Caco-2 (cell line): ENCODE measurements around the gene MYF5. TPM values are rescaled to one million over a fixed set of nuclear protein-coding genes. Genes with fewer than 3 reads are reported as not detected.

Experiments used
- BruUV-seq: library from RNA; stranded (reverse); fragments of 400-500 nt; replicated peaks from 2 replicates; lab custom pipeline; 2021; lab: Mats Ljungman, UMichigan
- CTCF ChIA-PET: fragments of 300-600 bp; sonication (Branson Sonifier 250); formaldehyde crosslinking; loops from one replicate; lab custom pipeline; 2022; ENCODE audit warnings: antibody characterized with exemption; lab: Charles Lee
- POLR2A ChIA-PET: fragments of 300-600 bp; sonication (Branson Sonifier 250); formaldehyde crosslinking; loops from one replicate; lab custom pipeline; 2022; ENCODE audit warnings: antibody characterized with exemption; lab: Charles Lee
- DNase-seq, 2 experiments: peaks; one replicate each; pipeline versions ENCODE4 v3.0.0 to v3.0.0-alpha.2; 2020 to 2022
- H3K27me3 ChIP-seq: replicated peaks from 2 replicates; pipeline ENCODE4 v1.6.0; 2011; ENCODE audit warnings: low read length; ENCODE audit not compliant: control insufficient read depth, insufficient read depth
- H3K36me3 ChIP-seq: 2 replicates; pipeline ENCODE4 v1.5.1; 2011; ENCODE audit warnings: low read length; ENCODE audit not compliant: control insufficient read depth, insufficient read depth
- H3K4me1 ChIP-seq: fragments of 250-450 bp; sonication (Bioruptor Pico); 2 replicates; pipeline ENCODE4 v1.5.1; 2020; ENCODE audit warnings: mild to moderate bottlenecking
- H3K4me3 ChIP-seq: 2 replicates; pipeline ENCODE4 v1.5.1; 2011; ENCODE audit warnings: low read depth, mild to moderate bottlenecking, control low read depth, low read length
- H3K9me3 ChIP-seq: fragments of 250-450 bp; sonication (Bioruptor Pico); 2 replicates; pipeline ENCODE4 v1.5.1; 2020; ENCODE audit warnings: mild to moderate bottlenecking, moderate library complexity
- H3K27ac Mint-ChIP-seq: one replicate; pipeline ENCODE4 v1.8.0; 2022; ENCODE audit warnings: mixed read lengths; ENCODE audit not compliant: unreplicated experiment
- H3K27me3 Mint-ChIP-seq: one replicate; pipeline ENCODE4 v1.8.0; 2022; ENCODE audit warnings: mixed read lengths; ENCODE audit not compliant: insufficient read depth, unreplicated experiment
- H3K36me3 Mint-ChIP-seq: one replicate; pipeline ENCODE4 v1.8.0; 2022; ENCODE audit warnings: mild to moderate bottlenecking, mixed read lengths; ENCODE audit not compliant: insufficient read depth, unreplicated experiment
- H3K4me1 Mint-ChIP-seq: one replicate; pipeline ENCODE4 v1.8.0; 2022; ENCODE audit warnings: low read depth, mixed read lengths; ENCODE audit not compliant: unreplicated experiment
- H3K4me3 Mint-ChIP-seq: one replicate; pipeline ENCODE4 v1.8.0; 2022; ENCODE audit warnings: mild to moderate bottlenecking, moderate library complexity, mixed read lengths; ENCODE audit not compliant: unreplicated experiment
- H3K9me3 Mint-ChIP-seq: one replicate; pipeline ENCODE4 v1.8.0; 2022; ENCODE audit warnings: mixed read lengths; ENCODE audit not compliant: unreplicated experiment
- CTCF ChIP-seq, 2 experiments: fragments of 200-600 bp in 1 of 2; IDR thresholded peaks; 1 replicate in 1 of 2; 2 replicates in 1 of 2; pipeline versions ENCODE4 v1.5.1 to v1.8.0; 2011 to 2022; ENCODE audit warnings: antibody characterized with exemption in 1 of 2, control low read depth in 1 of 2, inconsistent platforms in 1 of 2, low read depth in 1 of 2, low read length in 1 of 2, mild to moderate bottlenecking in 1 of 2, moderate library complexity in 1 of 2; ENCODE audit not compliant: insufficient read depth in 1 of 2, severe bottlenecking in 1 of 2, unreplicated experiment in 1 of 2
- intact Hi-C: fragments of 100-400 bp; cut with micrococcal nuclease; formaldehyde crosslinking; loops from one replicate; pipeline ENCODE4 v1.10.0; 2022; ENCODE audit not compliant: unreplicated experiment
- total RNA-seq: library from RNA; stranded (reverse); gene quantifications from 2 replicates; pipeline ENCODE4 v1.2.3, GENCODE V29; 2022

MYF5 gene
- total RNA-seq, 1 experiment from 2014 or later = not detected

GRCh38 chr12:80715713-80716249 lies 931 bp upstream of the MYF5 start:
- no peaks in the 10 kb centered on the region for H3K4me1 ChIP-seq
- no peaks in the 10 kb centered on the region for H3K27me3 ChIP-seq
- no peak for DNase-seq
- no TSS peak for BruUV-seq
- H3K4me3 ChIP-seq = no peak overlapping the region
- POLR2A ChIA-PET = no interaction called here
- intact Hi-C loops = no loop called here
- H3K4me3 Mint-ChIP-seq = no peak overlapping the region
- H3K9me3 Mint-ChIP-seq = no peaks in the 10 kb centered on the region
- TF ChIP-seq CTCF (IDR thresholded peaks at IDR 0.05; ENCODE audit: insufficient read depth in 1 of 2, low read depth in 1 of 2, low read length in 1 of 2, severe bottlenecking in 1 of 2, unreplicated experiment in 1 of 2) = no peak
- H3K9me3 ChIP-seq = no peaks in the 10 kb centered on the region
- H3K36me3 ChIP-seq = no peaks in the 10 kb centered on the region
- CTCF ChIA-PET = no interaction called here
- H3K27ac Mint-ChIP-seq = no peak overlapping the region
- H3K4me1 Mint-ChIP-seq = no peaks in the 10 kb centered on the region
- no peaks in the 10 kb centered on the region for H3K36me3 Mint-ChIP-seq
- peaks cover 3% of the 10 kb centered on the region for H3K27me3 Mint-ChIP-seq

- H3K36me3 ChIP-seq = no peaks in the 10 kb centered on the region
- no peak for DNase-seq
- H3K27me3 ChIP-seq = no peaks in the 10 kb centered on the region
- POLR2A ChIA-PET = no interaction called here
- no peaks in the 10 kb centered on the region for H3K9me3 ChIP-seq
- Mint-ChIP-seq H3K27ac (no peak overlapping the region), H3K4me1 (no peaks in the 10 kb centered on the region), H3K9me3 (no peaks in the 10 kb centered on the region), H3K27me3 (peaks cover 3% of the 10 kb centered on the region), H3K4me3 (no peak overlapping the region), H3K36me3 (no peaks in the 10 kb centered on the region)
- intact Hi-C loops = no loop called here
- no peak for TF ChIP-seq CTCF (IDR thresholded peaks at IDR 0.05; ENCODE audit: insufficient read depth in 1 of 2, low read depth in 1 of 2, low read length in 1 of 2, severe bottlenecking in 1 of 2, unreplicated experiment in 1 of 2)
- H3K4me1 ChIP-seq = no peaks in the 10 kb centered on the region; the same call in 1 of the 2 replicates
- no TSS peak for BruUV-seq
- H3K4me3 ChIP-seq = no peak overlapping the region
- CTCF ChIA-PET = no interaction called here
These were observed 1.1 kb downstream of the MYF5 start for GRCh38 chr12:80717856-80718255.

GRCh38 chr12:80720516-80720915 lies 3.8 kb downstream of the MYF5 start:
- intact Hi-C loops = no loop called here
- H3K27me3 Mint-ChIP-seq = no peaks in the 10 kb centered on the region
- DNase-seq = no peak
- no peaks in the 10 kb centered on the region for H3K9me3 ChIP-seq
- H3K9me3 Mint-ChIP-seq = no peaks in the 10 kb centered on the region
- no peak overlapping the region for H3K4me3 ChIP-seq
- H3K4me1 Mint-ChIP-seq = no peaks in the 10 kb centered on the region
- no peaks in the 10 kb centered on the region for H3K27me3 ChIP-seq
- no peak for TF ChIP-seq CTCF (IDR thresholded peaks at IDR 0.05; ENCODE audit: insufficient read depth in 1 of 2, low read depth in 1 of 2, low read length in 1 of 2, severe bottlenecking in 1 of 2, unreplicated experiment in 1 of 2)
- H3K36me3 Mint-ChIP-seq = no peaks in the 10 kb centered on the region
- POLR2A ChIA-PET = no interaction called here
- CTCF ChIA-PET = no interaction called here
- no peaks in the 10 kb centered on the region for H3K36me3 ChIP-seq
- no peaks in the 10 kb centered on the region; the same call in 1 of the 2 replicates for H3K4me1 ChIP-seq
- H3K4me3 Mint-ChIP-seq = no peak overlapping the region
- no TSS peak for BruUV-seq
- H3K27ac Mint-ChIP-seq = no peak overlapping the region
